ENCODE data around the gene CBFA2T3.
"Not testable (repeated sequence)": the region's sequence is repeated elsewhere in the genome, so short reads cannot be mapped to it uniquely, and the experiment has no call there.

CBFA2T3 gene

GRCh38 chr16:88904676-88905365, 72.2 kb downstream of the CBFA2T3 start:
- no peak for DNase-seq

- DNase-seq: no peak
Observed at GRCh38 chr16:88903267-88903666, 73.7 kb downstream of the CBFA2T3 start.

GRCh38 chr16:88902744-88903143, 74.3 kb downstream of the CBFA2T3 start:
- no peak for DNase-seq

- DNase-seq: no peak
Observed at GRCh38 chr16:88901718-88902337, 75.2 kb downstream of the CBFA2T3 start.

- DNase-seq: no peak
Observed at GRCh38 chr16:88900662-88901052, 76.3 kb downstream of the CBFA2T3 start.

- no peak for DNase-seq
Observed at GRCh38 chr16:88899901-88900661, 76.9 kb downstream of the CBFA2T3 start.

- DNase-seq: no peak
Observed at GRCh38 chr16:88897696-88898425, 79.1 kb downstream of the CBFA2T3 start.

- DNase-seq: no peak
Observed at GRCh38 chr16:88896238-88897070, 80.6 kb downstream of the CBFA2T3 start.

GRCh38 chr16:88895335-88895734, 81.7 kb downstream of the CBFA2T3 start:
- no peak for DNase-seq

GRCh38 chr16:88894681-88895300, 82.2 kb downstream of the CBFA2T3 start:
- DNase-seq: no peak

GRCh38 chr16:88894266-88894665, 82.7 kb downstream of the CBFA2T3 start:
- not testable (repeated sequence) for DNase-seq

GRCh38 chr16:88893127-88893968, 83.7 kb downstream of the CBFA2T3 start:
- no peak for DNase-seq

- DNase-seq: no peak
Observed at GRCh38 chr16:88892065-88892464, 84.9 kb downstream of the CBFA2T3 start.

GRCh38 chr16:88891083-88891482, 85.9 kb downstream of the CBFA2T3 start:
- DNase-seq: no peak

- DNase-seq: not testable (repeated sequence)
Observed at GRCh38 chr16:88889702-88890352, 87.2 kb downstream of the CBFA2T3 start.

GRCh38 chr16:88888461-88889387, 88.3 kb downstream of the CBFA2T3 start:
- no peak for DNase-seq

- DNase-seq: no peak
Observed at GRCh38 chr16:88888057-88888456, 89.0 kb downstream of the CBFA2T3 start.

- peak; percentile 11 for DNase-seq
Observed at GRCh38 chr16:88886845-88887521, 90.0 kb downstream of the CBFA2T3 start.

- DNase-seq: no peak
Observed at GRCh38 chr16:88886420-88886844, 90.6 kb downstream of the CBFA2T3 start.
